Measurements from ENCODE around the gene ZBTB25.

The ZBTB25 gene

GRCh38 chr14:64516969-64517368 is 13.3 kb upstream of the ZBTB25 start:
- DNase-seq (ENCODE audit: low read depth, low spot score): no peak
- POLR2A ChIA-PET: no interaction called here
- no peak overlapping the region for H3K4me3 ChIP-seq (ENCODE audit: low read depth, low read length)
- CTCF ChIA-PET: interaction anchor here (1.3 to 8.3 kb wide), 4 partner anchors 6 to 242 kb away, joined by 3 to 83 read pairs (median 10); no protein-coding TSS in a partner anchor
- TF ChIP-seq CTCF (IDR thresholded peaks at IDR 0.05; ENCODE audit: insufficient read depth, low read length, missing control alignments): no peak

DNA sequence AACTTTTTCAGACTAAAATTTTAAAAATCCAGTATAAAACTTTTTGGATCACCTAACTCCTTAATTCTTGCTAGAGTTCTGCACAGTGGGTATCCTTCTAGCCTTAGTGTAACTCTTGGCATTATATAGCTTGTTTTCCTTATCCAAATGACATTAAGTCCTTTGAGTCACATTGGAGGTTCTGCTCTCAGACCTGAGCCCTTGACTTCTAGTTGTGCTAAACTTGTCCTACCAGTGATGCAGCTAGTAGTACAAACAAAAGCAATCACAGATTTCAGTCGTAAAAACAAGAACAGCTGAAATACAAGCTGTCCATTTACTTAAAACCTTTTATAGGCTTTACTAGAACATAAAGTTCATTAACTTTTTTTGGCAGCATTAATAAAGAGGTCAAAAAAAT is 11.4 kb upstream of the ZBTB25 start:
- no peak overlapping the region for H3K4me3 ChIP-seq (ENCODE audit: low read depth, low read length)
- CTCF ChIA-PET: interaction anchor here (0.6 to 2.9 kb wide), 10 partner anchors 9 to 167 kb away, joined by 3 to 16 read pairs (median 3); no protein-coding TSS in a partner anchor
- POLR2A ChIA-PET: interaction anchor here (0.7 kb wide), 1 partner anchor 11 kb away, joined by 3 read pairs; the partner anchor contains the start of gene ZBTB1
- DNase-seq (ENCODE audit: low read depth, low spot score): no peak
- TF ChIP-seq CTCF (IDR thresholded peaks at IDR 0.05; ENCODE audit: insufficient read depth, low read length, missing control alignments): no peak

GRCh38 chr14:64513271-64513670 is 9.6 kb upstream of the ZBTB25 start:
- POLR2A ChIA-PET: no interaction called here
- CTCF ChIA-PET: interaction anchor here (1.4 to 5.9 kb wide), 4 partner anchors 8 to 170 kb away, joined by 3 to 83 read pairs (median 6); no protein-coding TSS in a partner anchor
- H3K4me3 ChIP-seq (ENCODE audit: low read depth, low read length): no peak overlapping the region
- no peak for TF ChIP-seq CTCF (IDR thresholded peaks at IDR 0.05; ENCODE audit: insufficient read depth, low read length, missing control alignments)
- DNase-seq (ENCODE audit: low read depth, low spot score): no peak

GRCh38 chr14:64510825-64511671 is 7.4 kb upstream of the ZBTB25 start:
- CTCF ChIA-PET: interaction anchor here (0.6 to 5.9 kb wide), 32 partner anchors 10 to 389 kb away, joined by 3 to 83 read pairs (median 5); partner anchors contain the start of gene HSPA2
- POLR2A ChIA-PET: interaction anchor here (0.5 to 1.2 kb wide), 2 partner anchors 29 to 101 kb away, joined by 3 to 4 read pairs; partner anchors contain the start of gene HSPA2
- DNase-seq (ENCODE audit: low read depth, low spot score): no peak
- H3K4me3 ChIP-seq (ENCODE audit: low read depth, low read length): no peak overlapping the region
- TF ChIP-seq CTCF (IDR thresholded peaks at IDR 0.05; ENCODE audit: insufficient read depth, low read length, missing control alignments): peak; percentile 78

DNA sequence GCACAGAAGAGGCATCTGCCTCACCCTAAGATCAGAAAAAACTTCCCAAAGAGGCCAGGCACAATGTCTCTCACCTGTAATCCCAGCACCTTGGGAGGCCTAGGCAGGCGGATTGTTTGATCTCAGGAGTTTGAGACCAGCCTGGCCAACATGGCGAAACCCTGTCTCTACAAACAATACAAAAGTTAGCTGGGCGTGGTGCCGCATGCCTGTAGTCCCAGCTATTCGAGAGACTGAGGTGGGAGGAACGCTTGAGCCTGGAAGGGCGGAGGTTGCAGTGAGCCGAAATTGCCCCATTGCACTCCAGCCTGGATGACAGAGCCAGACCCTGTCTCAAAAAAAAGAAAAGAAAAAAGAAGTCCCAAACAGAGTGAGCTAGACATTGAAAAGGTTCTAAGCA is 5.4 kb upstream of the ZBTB25 start:
- ChIA-PET POLR2A (interaction anchor here (0.6 kb wide), 1 partner anchor 497 kb away, joined by 3 read pairs; no protein-coding TSS in a partner anchor), CTCF (interaction anchor here (0.7 to 5.9 kb wide), 11 partner anchors 11 to 383 kb away, joined by 3 to 83 read pairs (median 3); no protein-coding TSS in a partner anchor)
- TF ChIP-seq CTCF (IDR thresholded peaks at IDR 0.05; ENCODE audit: insufficient read depth, low read length, missing control alignments): no peak
- no peak overlapping the region for H3K4me3 ChIP-seq (ENCODE audit: low read depth, low read length)
- no peak for DNase-seq (ENCODE audit: low read depth, low spot score)

DNA sequence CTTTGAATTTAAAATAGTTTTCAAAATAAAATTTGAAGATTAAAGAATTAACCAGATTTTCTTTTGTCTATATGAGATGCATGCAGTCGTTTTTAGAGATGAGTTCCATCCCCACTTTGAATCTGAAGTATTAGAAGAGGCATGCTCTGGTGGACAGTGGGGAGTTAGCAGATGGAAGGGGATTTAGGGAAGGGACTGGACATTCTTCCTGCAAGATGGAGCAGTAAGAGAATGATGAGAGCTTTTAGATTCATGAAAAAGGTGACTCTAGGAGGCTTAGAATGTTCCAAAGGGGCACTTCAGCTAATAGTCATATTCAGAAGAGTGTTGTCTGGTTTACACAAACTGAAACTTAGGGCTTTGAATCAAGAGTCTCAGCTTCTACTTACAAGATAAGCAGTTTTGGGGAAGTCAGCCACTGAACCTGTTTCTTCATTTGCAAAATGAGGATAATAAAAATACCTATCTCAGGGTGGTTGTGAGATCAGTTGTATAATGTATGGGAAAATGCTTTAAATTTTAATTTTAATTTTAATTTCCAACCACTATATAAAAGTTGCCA is 4.7 kb upstream of the ZBTB25 start:
- no peak for DNase-seq (ENCODE audit: low read depth, low spot score)
- ChIA-PET POLR2A (interaction anchor here (0.6 kb wide), 1 partner anchor 498 kb away, joined by 3 read pairs; no protein-coding TSS in a partner anchor), CTCF (interaction anchor here (1.3 to 5.9 kb wide), 5 partner anchors 10 to 384 kb away, joined by 4 to 83 read pairs (median 26); no protein-coding TSS in a partner anchor)
- H3K4me3 ChIP-seq (ENCODE audit: low read depth, low read length): no peak overlapping the region
- TF ChIP-seq CTCF (IDR thresholded peaks at IDR 0.05; ENCODE audit: insufficient read depth, low read length, missing control alignments): no peak
